GM19025 (cell line): Measurements from ENCODE around the gene OSBPL8.
A peak's percentile ranks its signal among the peaks of the same experiment; 100 is the strongest.

Source experiments
- ATAC-seq: cut with Tn5 transposase; IDR thresholded peaks from one replicate; pipeline ENCODE4 v1.9.1; 2021; ENCODE audit warnings: mild to moderate bottlenecking, low read depth, moderate library complexity; ENCODE audit not compliant: unreplicated experiment

OSBPL8 gene

DNA sequence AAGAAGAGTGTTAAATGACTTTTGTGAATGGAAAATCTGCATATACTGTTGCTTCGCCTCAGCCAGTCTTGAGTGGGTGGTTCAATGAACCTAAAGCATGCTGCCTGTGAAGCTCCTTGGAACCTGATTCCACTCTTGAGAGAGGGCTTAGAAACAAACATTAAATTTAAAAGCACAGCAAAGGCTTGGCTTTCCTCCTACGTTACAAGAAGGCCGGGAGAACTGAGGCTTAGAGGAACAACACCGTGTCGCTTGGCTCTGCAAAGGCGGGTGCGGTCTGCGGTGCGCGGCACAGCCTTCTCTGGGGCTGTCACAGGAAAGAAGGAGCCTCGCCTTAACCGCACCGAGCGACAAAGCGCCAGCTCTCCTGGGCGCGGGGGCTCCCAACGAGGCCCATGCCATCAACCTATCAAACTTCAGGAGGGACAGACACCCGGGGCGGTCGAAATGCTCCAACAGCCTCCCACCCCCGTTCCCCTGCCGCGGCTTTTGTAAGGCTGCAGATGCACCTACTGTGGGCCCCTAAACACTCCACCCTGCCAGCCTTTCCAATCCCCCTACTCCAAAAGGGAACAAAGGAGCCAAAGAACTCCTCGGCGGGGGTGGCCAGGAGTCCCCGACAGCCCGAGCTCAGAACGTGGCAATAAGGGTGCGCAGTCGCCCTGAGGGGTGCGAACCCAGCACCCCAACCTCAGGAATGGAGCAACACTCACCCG is 729 bp downstream of the OSBPL8 start:
- ATAC-seq = peak; percentile 35

GRCh38 chr12:76556368-76556767 is 3.2 kb downstream of the OSBPL8 start:
- ATAC-seq = no peak

- no peak for ATAC-seq
Observed at GRCh38 chr12:76555797-76556196, 3.8 kb downstream of the OSBPL8 start.

- ATAC-seq = no peak
Observed at GRCh38 chr12:76555231-76555767, 4.3 kb downstream of the OSBPL8 start.

GRCh38 chr12:76554405-76555230 is 5.0 kb downstream of the OSBPL8 start:
- no peak for ATAC-seq

DNA sequence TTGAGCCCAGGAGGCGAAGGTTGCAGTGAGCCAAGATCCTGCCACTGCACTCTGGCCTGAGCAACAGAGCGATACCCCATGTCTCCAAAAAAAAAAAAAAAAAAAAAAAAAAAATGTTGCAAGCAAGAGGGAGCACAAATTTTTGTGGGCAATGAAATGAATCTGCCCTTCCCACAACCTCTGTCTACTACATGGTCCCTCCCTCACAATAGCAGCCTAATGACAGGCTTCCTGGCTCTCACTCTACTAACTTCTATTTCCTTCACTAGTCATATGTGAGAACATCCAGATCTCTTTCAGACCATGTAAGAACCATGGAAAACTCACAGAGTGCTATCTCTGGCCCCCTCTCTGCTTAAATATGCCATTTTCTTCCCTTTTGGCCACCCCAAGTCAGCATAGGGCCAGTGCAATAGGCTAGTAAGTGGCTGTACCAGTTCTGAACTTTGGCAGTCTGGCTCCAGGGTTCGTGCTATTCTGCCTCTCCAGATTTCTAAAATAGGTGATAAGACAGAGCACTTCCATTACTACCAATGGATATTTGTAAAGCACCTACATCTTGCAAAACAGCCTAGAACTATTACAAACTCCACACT is 7.1 kb downstream of the OSBPL8 start:
- no peak for ATAC-seq

GRCh38 chr12:76551482-76551888 is 8.1 kb downstream of the OSBPL8 start:
- no peak for ATAC-seq

GRCh38 chr12:76549131-76549530 is 10.4 kb downstream of the OSBPL8 start:
- no peak for ATAC-seq

DNA sequence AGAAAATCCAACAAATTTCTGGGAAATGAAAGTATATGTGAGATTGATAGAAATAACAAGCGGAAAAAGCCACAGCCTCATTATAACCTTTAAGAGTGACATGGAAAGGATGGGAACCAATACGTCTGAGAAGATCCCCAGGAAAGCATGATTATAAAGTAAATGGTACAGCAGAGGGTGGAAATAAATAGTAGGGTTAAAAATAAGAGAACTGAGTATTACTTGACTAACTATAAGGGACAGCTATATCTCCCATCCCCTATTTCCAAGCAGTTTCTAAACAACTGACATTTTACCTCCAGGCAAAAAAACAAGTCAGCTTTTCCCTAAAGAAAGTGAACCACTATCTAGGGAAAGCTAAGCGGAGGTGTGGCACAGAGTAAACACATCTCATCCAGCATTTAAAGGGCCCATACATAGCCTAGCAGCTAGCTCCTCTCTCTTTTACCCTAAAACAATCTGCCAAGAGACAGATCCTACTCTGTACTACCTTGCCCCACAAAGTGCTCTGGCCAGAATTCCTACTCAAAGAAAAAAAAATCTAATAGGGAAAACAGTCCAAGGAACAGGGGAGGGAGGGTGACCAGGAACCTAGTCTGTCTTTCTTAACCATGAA is 11.2 kb downstream of the OSBPL8 start:
- no peak for ATAC-seq

DNA sequence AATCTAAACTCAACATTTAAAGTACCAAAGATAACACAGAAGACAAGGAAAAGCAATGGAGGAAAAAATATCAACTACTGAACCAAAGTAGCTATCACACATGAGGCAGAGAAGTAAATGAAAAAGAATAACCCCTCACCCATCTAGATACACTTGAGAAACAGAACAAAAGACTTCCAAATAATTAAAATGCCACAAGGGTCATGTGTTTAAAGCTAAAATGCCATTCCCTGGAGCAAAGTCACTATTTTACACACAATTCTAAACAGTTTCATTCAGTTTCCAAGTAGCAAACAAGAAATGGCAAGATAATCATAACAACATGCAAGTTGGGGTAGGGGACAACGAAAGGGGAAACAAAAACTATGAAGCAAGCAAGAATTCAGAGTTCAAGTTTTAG is 12.0 kb downstream of the OSBPL8 start:
- no peak for ATAC-seq

DNA sequence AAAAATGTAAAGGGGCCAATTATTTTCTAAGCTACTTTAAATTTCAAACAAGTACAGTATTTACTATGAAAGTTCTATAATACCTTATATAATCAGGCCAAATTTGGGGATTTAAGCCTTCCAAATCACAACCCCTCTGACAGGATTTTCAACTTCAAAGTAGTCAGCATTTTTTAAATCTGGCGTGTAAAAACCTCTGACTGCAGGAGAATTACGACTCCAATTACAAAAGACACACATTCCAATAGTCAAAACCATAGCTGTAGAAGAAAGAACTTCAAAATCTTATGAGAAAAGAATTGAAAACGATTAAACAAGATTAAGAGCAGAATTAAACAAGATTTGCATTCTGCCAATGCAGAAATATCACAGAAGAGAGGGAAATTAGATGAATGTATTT is 12.7 kb downstream of the OSBPL8 start:
- ATAC-seq = no peak

DNA sequence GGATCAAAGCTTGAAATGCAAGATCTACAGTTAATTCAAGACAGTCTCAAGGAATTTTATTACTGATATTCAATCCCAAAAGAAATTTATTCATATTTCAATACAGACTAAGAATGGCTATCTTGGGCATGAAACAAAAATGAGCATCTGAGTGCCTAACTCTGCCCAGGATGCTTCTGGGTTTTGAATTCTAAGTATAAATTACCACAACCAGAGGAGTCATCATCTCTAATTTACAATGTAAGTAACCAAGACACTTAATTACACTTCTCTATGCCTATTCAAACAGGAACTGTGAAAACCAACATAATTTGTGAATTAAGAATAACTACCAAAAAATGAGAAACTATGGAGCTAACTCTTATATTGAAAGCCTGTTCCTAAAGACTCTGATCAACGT is 14.1 kb downstream of the OSBPL8 start:
- no peak for ATAC-seq

GRCh38 chr12:76544601-76545261 is 14.8 kb downstream of the OSBPL8 start:
- no peak for ATAC-seq

GRCh38 chr12:76543813-76544347 is 15.7 kb downstream of the OSBPL8 start:
- ATAC-seq = no peak

- ATAC-seq = no peak
Observed at GRCh38 chr12:76542908-76543307, 16.7 kb downstream of the OSBPL8 start.

DNA sequence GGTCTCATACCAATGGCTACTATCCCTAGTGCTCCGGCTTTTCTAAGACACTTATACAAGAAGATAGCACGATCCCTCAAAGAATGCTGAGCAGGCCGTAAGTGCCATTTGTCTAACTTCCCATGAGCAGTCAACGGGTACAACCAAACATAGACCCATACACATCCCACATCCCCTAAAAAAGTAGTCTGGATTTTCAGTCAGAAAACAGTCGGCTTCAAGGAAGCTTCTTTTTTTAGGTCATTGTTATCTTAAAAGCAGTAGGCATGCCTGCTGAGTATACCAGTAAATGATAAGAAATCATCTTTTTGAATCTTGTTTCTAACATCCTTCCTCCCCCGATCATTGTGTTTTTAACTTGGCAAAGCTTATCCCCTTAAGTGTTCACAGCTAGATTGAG is 19.8 kb downstream of the OSBPL8 start:
- no peak for ATAC-seq

- ATAC-seq = no peak
Observed at GRCh38 chr12:76537923-76538322, 21.6 kb downstream of the OSBPL8 start.

- ATAC-seq = no peak
Observed at GRCh38 chr12:76536546-76536945, 23.0 kb downstream of the OSBPL8 start.

- ATAC-seq = no peak
Observed at GRCh38 chr12:76535170-76535569, 24.4 kb downstream of the OSBPL8 start.

DNA sequence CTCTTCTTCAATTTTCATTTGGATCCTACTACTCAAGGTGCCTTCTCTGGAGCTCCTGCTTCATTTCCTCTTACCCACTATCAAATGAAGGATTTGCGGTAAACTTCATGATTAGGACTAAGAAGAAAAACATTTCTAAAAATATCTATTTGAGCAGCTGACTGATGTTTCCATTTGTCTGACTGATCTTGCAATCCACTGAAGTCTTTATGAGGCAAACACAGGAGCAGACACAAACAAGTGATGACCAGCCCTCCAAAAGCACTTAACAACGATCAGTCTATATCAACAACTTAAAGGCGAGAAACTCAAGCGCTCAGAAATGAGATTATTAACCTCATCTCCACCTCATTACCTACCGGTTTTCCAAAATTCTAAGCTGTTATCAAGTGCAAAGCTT is 26.2 kb downstream of the OSBPL8 start:
- no peak for ATAC-seq
